Stomach (tissue), 9 donors: ENCODE measurements around the gene CDC34. TPM values are rescaled to one million over a fixed set of nuclear protein-coding genes. Genes with fewer than 3 reads are reported as not detected.

Experiments
- DNase-seq, 2 donors: peaks; one replicate each; pipeline versions ENCODE4 v3.0.0 to v3.0.0-alpha.2; 2013 to 2019
- H3K27ac ChIP-seq, 5 donors: fragments of 200-600 bp in 4 of 5; sonication (generic) in 4 of 5; one replicate each; pipeline ENCODE4 v1.5.1; 2013 to 2019; ENCODE audit warnings: mild to moderate bottlenecking in 1 of 5, moderate library complexity in 1 of 5
- H3K27me3 ChIP-seq, 3 donors: fragments of 200-600 bp; sonication (generic); one replicate each; pipeline ENCODE4 v1.5.1; 2017 to 2019; ENCODE audit warnings: mixed run types in 1 of 3
- H3K36me3 ChIP-seq, 4 donors: fragments of 200-600 bp; sonication (generic); 1 replicate in 3 of 4; 2 replicates in 1 of 4; pipeline ENCODE4 v1.5.1; 2016 to 2019
- H3K4me1 ChIP-seq, 4 donors: fragments of 200-600 bp; sonication (generic); one replicate each; pipeline ENCODE4 v1.5.1; 2016 to 2019
- H3K4me3 ChIP-seq, 4 donors: fragments of 200-600 bp; sonication (generic) in 3 of 4; one replicate each; pipeline ENCODE4 v1.5.1; 2016 to 2019; ENCODE audit warnings: mild to moderate bottlenecking in 1 of 4
- H3K9me3 ChIP-seq, 4 donors: fragments of 200-600 bp; sonication (generic); one replicate each; pipeline ENCODE4 v1.5.1; 2016 to 2019
- CTCF ChIP-seq, 7 experiments: fragments of 450-650 bp in 4 of 7; fragments of 200-600 bp in 3 of 7; sonication (generic) in 3 of 7; IDR thresholded peaks; one replicate each; pipeline ENCODE4 v1.5.1; 2016 to 2019; ENCODE audit warnings: antibody characterized with exemption in 7 of 7, control low read depth in 2 of 7, mild to moderate bottlenecking in 1 of 7
- EP300 ChIP-seq: sonication (generic); formaldehyde crosslinking; IDR thresholded peaks from one replicate; pipeline ENCODE4 v1.6.1; 2017; ENCODE audit warnings: antibody characterized with exemption
- POLR2A ChIP-seq, 4 donors: fragments of 450-650 bp; IDR thresholded peaks; one replicate each; pipeline ENCODE4 v1.6.1; 2016; ENCODE audit warnings: antibody characterized with exemption in 4 of 4, control low read depth in 2 of 4, mild to moderate bottlenecking in 1 of 4, moderate library complexity in 1 of 4
- POLR2AphosphoS5 ChIP-seq, 3 donors: sonication (generic); formaldehyde crosslinking; IDR thresholded peaks; one replicate each; pipeline ENCODE4 v1.6.1; 2016; ENCODE audit warnings: antibody characterized with exemption in 3 of 3
- WGBS, 5 donors: extraction: QIAGEN DNeasy Blood & Tissue Kit in 3 of 5; methylation state at CpG; one replicate each; pipeline versions ENCODE4 v1.1.5 to v1.1.7; 2013 to 2018; 5-methylcytosine and 5-hydroxymethylcytosine counted together
- intact Hi-C: fragments of 100-400 bp; cut with DNase I; formaldehyde crosslinking; loops from one replicate; pipeline ENCODE4 v1.15.1; 2023; ENCODE audit warnings: low total_unique reads
- polyA plus RNA-seq, 3 donors: library from polyadenylated mRNA; stranded (reverse); fragments of 200-250 nt; gene quantifications; one replicate each; pipeline ENCODE4 v1.2.3, GENCODE V29; 2013
- total RNA-seq, 5 donors: library from RNA; depleted of rRNA; stranded (reverse); fragments of >200 nt; gene quantifications; one replicate each; pipeline versions ENCODE4 v1.1.0 to v1.2.3, GENCODE V29; 2014 to 2016
- donor health status: healthy with polysubstance abuse.
- donor health status: Bipolar disorder and iron deficiency.
- donor health status: healthy.

Gene CDC34
- total and polyA plus RNA-seq, 8 donors: 26.1 to 503 (median 76.7) TPM

GRCh38 chr19:572140-572742 is 40.7 kb downstream of the CDC34 start, which contains the start of gene BSG:
Gene BSG (plus strand): TSS chr19:572596. CDS start chr19:572635, 39 bp downstream.
- intact Hi-C loops: loop anchor here (10.0 kb wide), 1 partner anchor 63 kb away; the partner anchor contains the start of genes FGF22 and POLRMT
- WGBS, 5 donors: 0 to 1% (median 0%) methylated on average over 38 to 79 of the region's 79 CpGs
- Histone ChIP-seq H3K27me3 (no peaks in the 10 kb centered on the region), H3K27ac (peak within 1 kb of the TSS; percentile 93 to 97 (median 94)), H3K9me3 (no peaks in the 10 kb centered on the region), H3K4me3 (peak within 1 kb of the TSS; percentile 92 to 99 (median 96)), H3K4me1 (peaks cover 39 to 58% (median 55%) of the 10 kb centered on the region in 4 donors), H3K36me3 (peaks cover 0 to under 1% (median 0%) of the 10 kb centered on the region in 4 donors)
- peak; percentile 99 for DNase-seq
- TF ChIP-seq POLR2A (IDR thresholded peaks at IDR 0.05) (peak in 2 of 4 donors; percentile 77 to 90), CTCF (IDR thresholded peaks at IDR 0.05) (no peak), EP300 (no peak), POLR2AphosphoS5 (IDR thresholded peaks at IDR 0.05) (peak; percentile 86 to 97 (median 97))

GRCh38 chr19:572743-573518 is 41.4 kb downstream of the CDC34 start:
- no peak for TF ChIP-seq POLR2A (IDR thresholded peaks at IDR 0.05)
- no peak for TF ChIP-seq CTCF (IDR thresholded peaks at IDR 0.05)
- TF ChIP-seq POLR2AphosphoS5 (IDR thresholded peaks at IDR 0.05): no peak
- 0% methylated on average over 19 to 55 of the region's 55 CpGs; no CpG with 5 or more reads in 1 of the 5 donors for WGBS, 5 donors
- peak overlapping the region; percentile 92 to 99 (median 96) for H3K4me3 ChIP-seq
- H3K27ac ChIP-seq: peak overlapping the region; percentile 92 to 94 (median 94)
- H3K36me3 ChIP-seq: peaks cover 4 to 7% (median 6%) of the 10 kb centered on the region in 4 donors
- intact Hi-C loops: loop anchor here (10.0 kb wide), 1 partner anchor 62 kb away; the partner anchor contains the start of genes FGF22 and POLRMT
- peak; percentile 57 to 83 for DNase-seq
- H3K27me3 ChIP-seq: no peaks in the 10 kb centered on the region
- peaks cover 39 to 65% (median 62%) of the 10 kb centered on the region in 4 donors for H3K4me1 ChIP-seq
- no peaks in the 10 kb centered on the region for H3K9me3 ChIP-seq

- Histone ChIP-seq H3K4me3 (peak overlapping the region; percentile 92 to 99 (median 96)), H3K27ac (peak overlapping the region; percentile 92 to 94 (median 94)), H3K4me1 (peaks cover 39 to 70% (median 65%) of the 10 kb centered on the region in 4 donors), H3K9me3 (no peaks in the 10 kb centered on the region), H3K36me3 (peaks cover 4 to 12% (median 11%) of the 10 kb centered on the region in 4 donors), H3K27me3 (no peaks in the 10 kb centered on the region)
- no peak for DNase-seq
- no peak for TF ChIP-seq POLR2AphosphoS5 (IDR thresholded peaks at IDR 0.05)
- 2 to 3% (median 2%) methylated on average over 13 to 15 of the region's 15 CpGs for WGBS, 5 donors
- intact Hi-C loops: loop anchor here (10.0 kb wide), 1 partner anchor 61 kb away; the partner anchor contains the start of genes FGF22 and POLRMT
Measured at GRCh38 chr19:573519-573825, 41.9 kb downstream of the CDC34 start.

GRCh38 chr19:574658-575526 is 43.3 kb downstream of the CDC34 start:
- peaks cover 11 to 24% (median 24%) of the 10 kb centered on the region in 4 donors for H3K36me3 ChIP-seq
- 17 to 36% (median 25%) methylated on average over 14 to 32 of the region's 32 CpGs for whole genome bisulfite sequencing, 5 donors
- H3K4me3 ChIP-seq: peak overlapping the region; percentile 35 to 98 (median 68)
- H3K9me3 ChIP-seq: no peaks in the 10 kb centered on the region
- peak in 1 of 3 donors; percentile 13 for TF ChIP-seq POLR2AphosphoS5 (IDR thresholded peaks at IDR 0.05)
- TF ChIP-seq POLR2A (IDR thresholded peaks at IDR 0.05): no peak
- no peak for TF ChIP-seq CTCF (IDR thresholded peaks at IDR 0.05)
- no peak for TF ChIP-seq EP300
- peaks cover 39 to 75% (median 68%) of the 10 kb centered on the region in 4 donors for H3K4me1 ChIP-seq
- no peaks in the 10 kb centered on the region for H3K27me3 ChIP-seq
- intact Hi-C loops: loop anchor here (10.0 kb wide), 1 partner anchor 60 kb away; the partner anchor contains the start of genes FGF22 and POLRMT
- peak; percentile 69 to 78 for DNase-seq
- peak overlapping the region; percentile 75 to 94 (median 93) for H3K27ac ChIP-seq
